GM12874 (cell line): Measurements from ENCODE around the gene ACTR3.

Experiments used
- TF ChIP-seq, protein P1 (sequence below): IDR thresholded peaks from 2 replicates; pipeline ENCODE4 v1.5.1; 2011; ENCODE audit warnings: low read depth, mild to moderate bottlenecking, control low read depth, low read length, moderate library complexity; ENCODE audit not compliant: insufficient read depth

Gene ACTR3

DNA sequence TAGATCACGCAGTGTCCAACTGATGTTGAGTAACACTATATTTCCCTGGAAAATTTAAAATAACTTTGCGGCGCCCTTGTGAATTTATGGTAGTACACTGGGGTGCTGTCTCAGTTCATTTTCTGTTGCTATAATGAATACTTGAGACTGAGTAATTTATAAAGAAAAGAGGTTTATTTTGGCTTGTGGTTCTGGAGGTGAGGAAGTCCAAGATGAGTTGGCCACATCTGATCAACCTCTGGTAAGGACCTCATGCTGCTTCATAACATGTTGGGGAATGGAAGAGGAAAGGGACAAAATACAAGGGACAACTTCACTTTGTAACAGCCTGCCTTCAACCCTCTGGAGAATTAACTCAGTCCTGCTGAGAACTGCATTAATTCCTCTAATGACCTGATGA is 36.4 kb downstream of the ACTR3 start:
- TF ChIP-seq, protein P1, sequence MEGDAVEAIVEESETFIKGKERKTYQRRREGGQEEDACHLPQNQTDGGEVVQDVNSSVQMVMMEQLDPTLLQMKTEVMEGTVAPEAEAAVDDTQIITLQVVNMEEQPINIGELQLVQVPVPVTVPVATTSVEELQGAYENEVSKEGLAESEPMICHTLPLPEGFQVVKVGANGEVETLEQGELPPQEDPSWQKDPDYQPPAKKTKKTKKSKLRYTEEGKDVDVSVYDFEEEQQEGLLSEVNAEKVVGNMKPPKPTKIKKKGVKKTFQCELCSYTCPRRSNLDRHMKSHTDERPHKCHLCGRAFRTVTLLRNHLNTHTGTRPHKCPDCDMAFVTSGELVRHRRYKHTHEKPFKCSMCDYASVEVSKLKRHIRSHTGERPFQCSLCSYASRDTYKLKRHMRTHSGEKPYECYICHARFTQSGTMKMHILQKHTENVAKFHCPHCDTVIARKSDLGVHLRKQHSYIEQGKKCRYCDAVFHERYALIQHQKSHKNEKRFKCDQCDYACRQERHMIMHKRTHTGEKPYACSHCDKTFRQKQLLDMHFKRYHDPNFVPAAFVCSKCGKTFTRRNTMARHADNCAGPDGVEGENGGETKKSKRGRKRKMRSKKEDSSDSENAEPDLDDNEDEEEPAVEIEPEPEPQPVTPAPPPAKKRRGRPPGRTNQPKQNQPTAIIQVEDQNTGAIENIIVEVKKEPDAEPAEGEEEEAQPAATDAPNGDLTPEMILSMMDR, result no peak

DNA sequence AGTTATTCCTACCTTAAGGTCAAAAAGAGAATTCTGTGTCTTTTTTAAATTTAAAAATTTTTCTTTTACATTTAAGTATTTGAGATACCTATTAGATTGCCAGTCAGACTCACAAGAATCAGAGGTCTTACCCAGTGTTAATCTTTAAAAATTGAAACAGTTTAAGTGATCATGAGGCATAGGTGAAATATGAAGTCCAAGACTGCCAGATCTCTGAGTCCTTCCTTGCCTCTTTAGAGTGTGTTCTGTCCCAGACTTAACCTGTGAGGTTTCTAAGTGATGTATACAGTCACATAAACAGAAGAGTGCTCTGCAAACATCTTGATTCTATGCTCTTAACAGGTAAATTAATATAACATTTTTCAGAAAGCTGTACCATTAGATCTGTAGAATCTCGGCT is 40.6 kb downstream of the ACTR3 start:
- TF ChIP-seq, protein P1, result no peak

DNA sequence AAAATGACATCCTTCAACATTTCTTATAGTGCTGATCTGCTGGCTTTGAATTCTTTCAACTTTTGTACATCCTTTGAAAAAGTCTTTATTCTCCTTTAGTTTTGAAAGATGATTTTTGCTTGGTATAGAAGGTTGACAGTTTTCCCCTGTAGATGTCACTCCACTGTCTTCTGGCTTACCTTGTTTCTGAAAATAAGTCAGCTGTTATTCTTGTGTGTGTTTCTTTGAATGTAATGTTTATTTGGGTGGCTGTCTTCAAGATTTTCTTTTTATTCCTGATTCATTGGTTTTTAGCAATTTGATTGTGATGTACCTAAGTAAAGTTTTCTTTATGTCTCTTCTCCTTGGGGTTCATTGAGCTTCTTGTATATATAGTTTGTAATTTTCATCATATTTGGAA is 47.6 kb downstream of the ACTR3 start:
- TF ChIP-seq, protein P1, result no peak

DNA sequence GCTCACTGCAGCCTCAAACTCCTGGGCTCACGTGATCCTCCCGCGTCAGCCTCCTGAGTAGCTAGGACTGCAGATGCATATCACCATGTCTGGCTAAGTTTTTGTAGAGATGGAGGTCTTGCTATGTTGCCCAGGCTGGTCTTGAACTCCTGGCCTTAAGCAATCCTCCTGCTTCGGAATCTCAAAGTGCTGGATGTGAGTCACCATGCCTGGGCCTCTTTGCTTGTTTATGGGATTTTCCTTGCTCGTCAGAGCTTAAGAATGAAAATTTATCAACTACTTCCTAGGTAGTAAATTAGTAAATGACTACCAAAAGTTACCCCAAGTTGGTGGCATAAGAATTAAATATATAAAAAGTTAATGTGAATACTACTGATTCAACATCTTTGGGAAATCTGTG is 51.0 kb downstream of the ACTR3 start:
- TF ChIP-seq, protein P1, result no peak

DNA sequence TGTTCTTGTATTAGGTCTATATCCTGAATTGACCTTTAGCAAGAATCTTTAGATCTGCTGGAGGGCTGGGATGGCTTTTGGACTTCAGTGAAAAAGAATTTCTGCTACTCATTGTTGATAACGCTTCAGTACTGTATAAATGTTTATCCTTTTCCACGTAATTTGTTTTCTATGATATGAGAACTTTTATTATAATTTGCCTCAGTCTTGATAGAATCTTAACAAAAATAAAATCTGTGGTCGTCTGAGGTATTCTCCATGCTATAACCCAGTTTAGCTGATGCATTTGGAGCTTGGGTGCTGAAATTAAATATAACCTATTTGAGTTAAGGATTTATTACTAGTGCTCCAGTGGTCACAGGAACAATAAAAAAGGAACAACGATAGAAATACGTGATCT is 71.1 kb downstream of the ACTR3 start:
- TF ChIP-seq, protein P1, result no peak

DNA sequence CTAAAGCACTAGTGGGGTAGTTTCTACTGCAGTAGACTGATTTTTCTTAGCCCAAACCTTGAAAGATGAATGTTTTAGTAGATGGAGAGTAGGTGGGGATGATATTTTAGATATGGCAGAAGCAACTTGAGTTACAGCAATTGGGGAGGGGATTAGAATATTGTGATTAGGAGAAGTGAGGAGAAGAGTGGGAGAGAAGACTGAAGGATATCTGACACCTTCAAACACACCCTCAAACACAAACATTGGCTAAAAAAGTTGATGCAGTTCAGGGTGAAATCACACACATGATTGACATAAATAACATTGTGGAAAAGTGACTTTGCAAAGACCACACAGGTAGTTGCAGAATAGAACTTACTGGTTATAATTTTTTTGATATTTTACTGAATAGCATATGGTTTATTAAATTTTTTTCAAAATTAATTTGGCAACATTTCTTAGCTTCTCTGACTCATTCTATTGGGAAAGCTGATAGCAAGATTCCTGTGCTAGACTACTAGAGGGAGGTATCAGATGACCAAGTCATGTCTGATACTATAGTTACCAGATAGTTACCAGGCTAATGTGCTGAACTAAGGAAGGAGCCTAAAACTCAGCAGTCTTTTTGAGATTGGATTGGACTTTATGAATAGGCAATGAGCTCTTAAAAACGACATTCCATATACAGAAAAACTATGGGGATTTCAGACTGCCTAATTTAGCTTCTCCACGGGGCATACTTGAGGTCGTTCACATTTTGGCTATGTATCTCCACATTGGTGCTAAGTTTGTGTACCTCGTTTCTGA is 73.0 kb downstream of the ACTR3 start:
- TF ChIP-seq, protein P1, result no peak

DNA sequence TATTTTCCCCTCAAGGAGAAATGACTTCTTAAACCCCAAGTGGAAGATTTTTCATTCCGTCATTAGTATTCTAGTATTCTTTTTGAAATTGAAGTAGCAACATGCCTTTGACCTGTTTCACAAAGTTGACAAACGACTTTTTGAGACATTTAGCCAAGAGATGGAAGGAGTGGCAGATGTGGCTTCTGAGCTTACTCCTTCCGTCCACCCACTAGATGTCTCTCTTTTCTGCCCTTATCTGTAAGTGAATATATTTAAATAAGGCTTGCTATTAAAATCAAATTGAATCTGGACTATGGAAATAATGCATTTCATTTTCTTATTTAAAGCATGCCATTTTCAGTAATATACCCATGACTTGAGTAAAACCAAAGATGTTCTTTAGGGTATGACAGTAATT is 74.1 kb downstream of the ACTR3 start:
- TF ChIP-seq, protein P1, result no peak
